K562 (cell line): ENCODE measurements around the gene KRT4.

Source experiments
- BHLHE40 ChIP-seq: IDR thresholded peaks from 2 replicates; pipeline ENCODE4 v1.6.1; 2011; ENCODE audit warnings: low read length, improper control_type of control experiment
- CTCF ChIP-seq, 3 experiments: IDR thresholded peaks in 2 of 3; conservative IDR thresholded peaks in 1 of 3; 2 replicates each; pipeline ENCODE4 v1.5.1; 2011 to 2012; ENCODE audit warnings: low read length in 3 of 3, mild to moderate bottlenecking in 3 of 3, control low read depth in 2 of 3, improper control_type of control experiment in 1 of 3, inconsistent platforms in 1 of 3, low read depth in 1 of 3, mixed read lengths in 1 of 3, moderate library complexity in 1 of 3; ENCODE audit not compliant: insufficient read depth in 2 of 3
- DIDO1 ChIP-seq: fragments of 450-650 bp; IDR thresholded peaks from 2 replicates; pipeline ENCODE4 v1.6.1; 2016; ENCODE audit warnings: low read depth, missing biosample characterization, missing genetic modification characterization
- EP300 ChIP-seq: IDR thresholded peaks from 2 replicates; pipeline ENCODE4 v1.6.1; 2012; ENCODE audit warnings: low read length, improper control_type of control experiment
- ETV5 ChIP-seq: sonication (generic); formaldehyde crosslinking; IDR thresholded peaks from 2 replicates; pipeline ENCODE4 v1.4.0; 2020; ENCODE audit warnings: low read depth, mild to moderate bottlenecking, missing genetic modification reagents
- KAT8 ChIP-seq: fragments of 450-650 bp; IDR thresholded peaks from 2 replicates; pipeline ENCODE4 v1.6.1; 2016; ENCODE audit warnings: low read depth, mild to moderate bottlenecking
- MNT ChIP-seq, 2 experiments: fragments of 450-650 bp; conservative IDR thresholded peaks; 2 replicates each; pipeline ENCODE4 v1.6.1; 2017; ENCODE audit warnings: mild to moderate bottlenecking in 2 of 2, moderate library complexity in 2 of 2
- MYC ChIP-seq, 2 experiments: fragments of 250-450 bp in 1 of 2; sonication (Bioruptor Pico) in 1 of 2; IDR thresholded peaks; 2 replicates each; pipeline versions ENCODE4 v1.5.1 to v1.6.1; 2012 to 2021; ENCODE audit warnings: low read depth in 2 of 2, borderline replicate concordance in 1 of 2, improper control_type of control experiment in 1 of 2, low read length in 1 of 2, mild to moderate bottlenecking in 1 of 2, moderate library complexity in 1 of 2
- NFATC3 ChIP-seq: fragments of 450-650 bp; IDR thresholded peaks from 2 replicates; pipeline ENCODE4 v1.6.1; 2017; ENCODE audit warnings: mild to moderate bottlenecking
- RFX5 ChIP-seq: IDR thresholded peaks from 2 replicates; pipeline ENCODE4 v1.6.1; 2011; ENCODE audit warnings: low read depth, mild to moderate bottlenecking, improper control_type of control experiment, low read length
- SRF ChIP-seq, 2 experiments: fragments of 250-450, 450-650 bp in 1 of 2; sonication (Bioruptor Pico) in 1 of 2; sonication (generic) in 1 of 2; formaldehyde crosslinking; IDR thresholded peaks; 2 replicates each; pipeline versions ENCODE4 v1.5.0 to v1.5.1; 2020 to 2022; ENCODE audit warnings: mild to moderate bottlenecking in 1 of 2, missing genetic modification reagents in 1 of 2
- ZBTB33 ChIP-seq: sonication (generic); formaldehyde crosslinking; IDR thresholded peaks from 2 replicates; pipeline ENCODE4 v1.8.1; 2023; ENCODE audit warnings: mild to moderate bottlenecking, missing genetic modification reagents
- ZNF280B ChIP-seq: fragments of 250-450 bp; sonication (Bioruptor Pico); IDR thresholded peaks from 2 replicates; pipeline ENCODE4 v1.5.1; 2021; ENCODE audit warnings: mild to moderate bottlenecking
- ZNF512 ChIP-seq: IDR thresholded peaks from 2 replicates; pipeline ENCODE4 v1.6.1; 2016; ENCODE audit warnings: missing genetic modification characterization, missing compliant biosample characterization

- peak; percentile 26; the same call in 1 of the 2 replicates for TF ChIP-seq MYC (IDR thresholded peaks at IDR 0.05; ENCODE audit: low read depth, low read length)
- no peak for TF ChIP-seq MYC (CRISPR knock-in tag; IDR thresholded peaks at IDR 0.05; ENCODE audit: borderline replicate concordance, low read depth)
- TF ChIP-seq ETV5 (CRISPR knock-in tag): no peak
- TF ChIP-seq NFATC3: no peak
- TF ChIP-seq ZBTB33 (CRISPR knock-in tag): no peak
- no peak for TF ChIP-seq CTCF (IDR thresholded peaks at IDR 0.05 in 2 of 3, conservative IDR thresholded peaks at IDR 0.05 in 1 of 3; ENCODE audit: insufficient read depth in 2 of 3, low read depth in 1 of 3, low read length in 3 of 3)
- TF ChIP-seq SRF (CRISPR knock-in tag; IDR thresholded peaks at IDR 0.05): peak in 1 of 2 experiments; percentile 64; a peak in 1 of 4 replicates
- TF ChIP-seq DIDO1 (tag): no peak
- TF ChIP-seq BHLHE40: peak; percentile 65; the same call in 1 of the 2 replicates
- no peak for TF ChIP-seq ZNF512 (tag)
- no peak for TF ChIP-seq RFX5
- no peak for TF ChIP-seq KAT8
- 0 out of 4 replicates have a peak, but pooled peaks of 1 of the 2 experiments have one; percentile 34 for TF ChIP-seq MNT (conservative IDR thresholded peaks at IDR 0.05)
- TF ChIP-seq ZNF280B: no peak
- peak; percentile 78 for TF ChIP-seq EP300
Measured at GRCh38 chr12:52796839-52797528, 16.9 kb downstream of the KRT4 start.
